Osteocyte (in vitro differentiated cells): Measurements from ENCODE around the gene GPATCH2L. TPM values are rescaled to one million over a fixed set of nuclear protein-coding genes. Genes with fewer than 3 reads are reported as not detected.

Experiments used
- DNase-seq: peaks from one replicate; pipeline ENCODE4 v3.0.0; 2021; ENCODE audit warnings: mixed read lengths; ENCODE audit not compliant: unreplicated experiment; ENCODE audit errors: extremely low spot score
- H3K27ac Mint-ChIP-seq: one replicate; pipeline ENCODE4 v1.8.0; 2021; ENCODE audit warnings: mild to moderate bottlenecking, mixed read lengths; ENCODE audit not compliant: unreplicated experiment
- H3K27me3 Mint-ChIP-seq: one replicate; pipeline ENCODE4 v1.8.0; 2021; ENCODE audit warnings: mixed read lengths; ENCODE audit not compliant: unreplicated experiment
- H3K36me3 Mint-ChIP-seq: one replicate; pipeline ENCODE4 v1.8.0; 2021; ENCODE audit warnings: mixed read lengths; ENCODE audit not compliant: unreplicated experiment
- H3K4me1 Mint-ChIP-seq: one replicate; pipeline ENCODE4 v1.8.0; 2021; ENCODE audit warnings: mixed read lengths; ENCODE audit not compliant: unreplicated experiment
- H3K4me3 Mint-ChIP-seq: one replicate; pipeline ENCODE4 v1.8.0; 2021; ENCODE audit warnings: mild to moderate bottlenecking, moderate library complexity, mixed read lengths; ENCODE audit not compliant: unreplicated experiment
- H3K9me3 Mint-ChIP-seq: one replicate; pipeline ENCODE4 v1.8.0; 2021; ENCODE audit warnings: mixed read lengths; ENCODE audit not compliant: unreplicated experiment
- total RNA-seq: library from RNA; stranded (reverse); gene quantifications from 2 replicates; pipeline ENCODE4 v1.2.1, GENCODE V29; 2021
- TF ChIP-seq, protein P1 (sequence below): fragments of 200-600 bp; sonication (generic); IDR thresholded peaks from 2 replicates; pipeline ENCODE4 v1.5.0; 2021; ENCODE audit warnings: antibody characterized with exemption, mild to moderate bottlenecking, moderate library complexity

GPATCH2L gene
- total RNA-seq, 1 donor from 2014 or later: 61.0 TPM

DNA sequence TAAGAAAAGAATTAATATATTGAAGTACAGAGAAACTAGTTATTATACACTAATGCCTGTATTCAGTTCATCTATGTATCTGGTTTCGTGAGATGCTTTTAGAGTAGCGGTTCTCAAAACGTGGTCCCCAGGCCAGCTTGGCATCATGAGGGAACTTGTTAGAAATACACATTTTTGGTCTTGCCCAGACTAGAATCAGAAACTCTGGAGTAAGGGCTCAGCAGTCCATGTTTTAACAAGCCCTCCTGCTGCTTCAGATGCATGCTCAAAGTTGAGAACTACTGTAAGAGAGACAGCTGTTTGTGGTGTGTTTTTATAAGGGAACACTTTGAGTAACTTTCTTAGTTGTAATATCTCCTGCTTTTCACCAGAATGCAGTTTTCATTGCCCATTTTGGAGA lies 18.1 kb downstream of the GPATCH2L start:
- Mint-ChIP-seq H3K4me3 (no peak overlapping the region), H3K4me1 (no peaks in the 10 kb centered on the region), H3K27ac (no peak overlapping the region), H3K27me3 (no peaks in the 10 kb centered on the region), H3K36me3 (peaks cover 55% of the 10 kb centered on the region), H3K9me3 (peaks cover 8% of the 10 kb centered on the region)
- DNase-seq: no peak
- TF ChIP-seq, protein P1, sequence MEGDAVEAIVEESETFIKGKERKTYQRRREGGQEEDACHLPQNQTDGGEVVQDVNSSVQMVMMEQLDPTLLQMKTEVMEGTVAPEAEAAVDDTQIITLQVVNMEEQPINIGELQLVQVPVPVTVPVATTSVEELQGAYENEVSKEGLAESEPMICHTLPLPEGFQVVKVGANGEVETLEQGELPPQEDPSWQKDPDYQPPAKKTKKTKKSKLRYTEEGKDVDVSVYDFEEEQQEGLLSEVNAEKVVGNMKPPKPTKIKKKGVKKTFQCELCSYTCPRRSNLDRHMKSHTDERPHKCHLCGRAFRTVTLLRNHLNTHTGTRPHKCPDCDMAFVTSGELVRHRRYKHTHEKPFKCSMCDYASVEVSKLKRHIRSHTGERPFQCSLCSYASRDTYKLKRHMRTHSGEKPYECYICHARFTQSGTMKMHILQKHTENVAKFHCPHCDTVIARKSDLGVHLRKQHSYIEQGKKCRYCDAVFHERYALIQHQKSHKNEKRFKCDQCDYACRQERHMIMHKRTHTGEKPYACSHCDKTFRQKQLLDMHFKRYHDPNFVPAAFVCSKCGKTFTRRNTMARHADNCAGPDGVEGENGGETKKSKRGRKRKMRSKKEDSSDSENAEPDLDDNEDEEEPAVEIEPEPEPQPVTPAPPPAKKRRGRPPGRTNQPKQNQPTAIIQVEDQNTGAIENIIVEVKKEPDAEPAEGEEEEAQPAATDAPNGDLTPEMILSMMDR: no peak

DNA sequence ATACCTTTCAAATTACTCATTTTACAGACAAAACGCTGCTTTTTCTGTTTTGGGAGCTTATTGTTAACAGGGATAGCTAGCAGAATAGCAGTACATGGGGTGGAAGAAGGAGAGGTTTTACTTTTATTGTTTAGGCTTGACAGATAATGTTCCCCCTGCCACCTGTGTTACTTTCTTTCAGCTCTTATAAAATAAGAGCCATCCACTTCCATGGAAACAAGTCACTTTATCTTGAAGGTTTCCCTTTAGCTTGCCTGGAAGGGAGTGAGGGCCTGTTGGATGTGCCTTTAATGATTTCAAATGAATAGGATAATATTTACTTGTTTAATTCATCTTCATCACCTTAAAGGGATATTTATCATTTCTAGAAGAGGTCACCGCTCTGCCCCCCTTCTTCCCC lies 23.3 kb downstream of the GPATCH2L start:
- H3K4me3 Mint-ChIP-seq: no peak overlapping the region
- H3K27me3 Mint-ChIP-seq: no peaks in the 10 kb centered on the region
- peaks cover 52% of the 10 kb centered on the region for H3K36me3 Mint-ChIP-seq
- no peaks in the 10 kb centered on the region for H3K9me3 Mint-ChIP-seq
- no peak for DNase-seq
- no peak overlapping the region for H3K27ac Mint-ChIP-seq
- H3K4me1 Mint-ChIP-seq: no peaks in the 10 kb centered on the region
- TF ChIP-seq, protein P1: no peak

DNA sequence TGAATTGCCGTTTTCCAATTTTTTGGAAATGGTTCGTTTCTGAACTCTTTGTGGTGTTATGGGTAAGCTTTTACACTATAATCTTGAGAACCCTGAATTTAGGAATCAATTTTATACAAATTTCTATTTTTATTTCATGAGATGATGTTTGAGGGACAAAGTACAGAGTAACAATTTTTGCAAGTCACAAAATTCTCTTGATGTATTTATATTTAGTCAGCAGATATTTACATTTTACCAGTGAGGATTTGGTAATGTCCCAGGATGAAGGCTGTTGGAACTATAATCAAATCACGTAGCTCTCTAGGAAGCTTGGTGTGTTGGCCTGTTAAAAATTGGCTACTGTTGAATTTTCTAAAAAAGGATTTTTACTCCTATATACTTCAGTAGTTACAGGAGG lies 24.2 kb downstream of the GPATCH2L start:
- H3K36me3 Mint-ChIP-seq: peaks cover 53% of the 10 kb centered on the region
- no peaks in the 10 kb centered on the region for H3K4me1 Mint-ChIP-seq
- no peak for DNase-seq
- H3K4me3 Mint-ChIP-seq: no peak overlapping the region
- H3K27ac Mint-ChIP-seq: no peak overlapping the region
- no peaks in the 10 kb centered on the region for H3K27me3 Mint-ChIP-seq
- H3K9me3 Mint-ChIP-seq: no peaks in the 10 kb centered on the region
- TF ChIP-seq, protein P1: no peak

DNA sequence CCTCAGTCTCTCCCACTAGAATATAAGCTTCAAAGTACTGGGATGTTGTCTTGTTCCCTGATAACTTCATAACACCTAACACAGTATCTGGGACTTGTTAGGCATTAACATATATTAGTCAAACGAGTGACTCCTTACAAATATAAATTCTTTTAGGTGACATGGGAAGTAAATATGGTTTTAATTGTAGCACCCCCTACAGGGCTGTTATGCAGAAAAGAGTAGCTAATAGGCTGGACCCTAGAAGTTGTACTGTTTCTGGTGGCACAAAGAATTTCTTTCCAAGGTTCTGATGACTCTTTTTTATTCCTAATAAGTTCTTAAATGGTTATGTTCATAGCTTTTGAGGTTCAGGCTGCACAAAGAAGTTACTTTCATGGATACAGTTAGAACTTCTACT lies 29.8 kb downstream of the GPATCH2L start:
- Mint-ChIP-seq H3K4me3 (no peak overlapping the region), H3K36me3 (peaks cover 53% of the 10 kb centered on the region), H3K9me3 (no peaks in the 10 kb centered on the region), H3K27ac (no peak overlapping the region), H3K4me1 (no peaks in the 10 kb centered on the region), H3K27me3 (no peaks in the 10 kb centered on the region)
- TF ChIP-seq, protein P1: peak; percentile 35
- no peak for DNase-seq

DNA sequence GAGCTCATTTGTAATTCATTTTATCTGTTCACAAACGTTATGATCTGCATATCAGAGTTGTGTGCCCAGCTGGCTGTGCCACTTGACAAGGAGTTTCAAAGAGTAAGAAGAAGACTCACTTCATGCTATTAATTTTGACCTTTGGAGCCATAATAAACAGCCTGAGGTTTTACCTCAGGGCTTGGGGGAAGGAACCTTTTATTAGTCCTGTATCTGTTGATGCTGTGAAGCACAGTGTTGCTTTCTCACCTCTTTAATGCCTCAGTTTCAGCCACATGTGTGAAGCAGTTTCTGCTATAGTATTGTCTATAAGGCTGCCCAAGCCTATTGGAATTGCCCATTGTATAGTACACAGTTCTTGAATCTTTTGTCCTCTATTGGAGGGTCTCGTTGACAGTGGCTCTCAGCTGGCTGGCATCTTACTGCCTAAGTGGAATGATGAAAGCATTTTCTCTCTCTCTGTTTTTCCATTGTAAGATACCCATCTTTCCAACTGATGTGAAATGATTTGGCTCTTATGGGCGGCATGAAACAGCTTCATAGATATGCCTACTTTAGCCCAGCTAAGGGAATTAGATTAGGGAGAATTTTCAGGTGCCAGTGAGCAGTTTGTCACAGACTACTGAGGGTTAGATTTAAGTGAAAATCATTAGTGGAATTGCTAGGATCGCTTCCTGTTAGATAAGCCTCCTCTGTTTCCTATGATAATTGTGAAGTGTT lies 34.7 kb downstream of the GPATCH2L start:
- no peak overlapping the region for H3K4me3 Mint-ChIP-seq
- DNase-seq: no peak
- no peaks in the 10 kb centered on the region for H3K9me3 Mint-ChIP-seq
- H3K4me1 Mint-ChIP-seq: peaks cover 6% of the 10 kb centered on the region
- TF ChIP-seq, protein P1: no peak
- H3K27me3 Mint-ChIP-seq: no peaks in the 10 kb centered on the region
- H3K36me3 Mint-ChIP-seq: peaks cover 35% of the 10 kb centered on the region
- no peak overlapping the region for H3K27ac Mint-ChIP-seq
